AG10803 (cell line): ENCODE measurements around the gene DPH3.

Source experiments
- DNase-seq: peaks from one replicate; pipeline ENCODE4 v3.0.0; 2010; ENCODE audit warnings: low read depth
- H3K4me3 ChIP-seq: 2 replicates; pipeline ENCODE4 v1.5.1; 2011; ENCODE audit warnings: mild to moderate bottlenecking, low read length, control low read depth
- CTCF ChIP-seq: conservative IDR thresholded peaks from 2 replicates; pipeline ENCODE4 v1.5.1; 2011; ENCODE audit warnings: mild to moderate bottlenecking, low read length, control low read depth, inconsistent platforms

The DPH3 gene

GRCh38 chr3:16284633-16285032, 19.9 kb upstream of the DPH3 start:
- no peak for DNase-seq

GRCh38 chr3:16280671-16281070, 15.9 kb upstream of the DPH3 start:
- no peak for TF ChIP-seq CTCF
- no peak overlapping the region for H3K4me3 ChIP-seq
- DNase-seq: peak; percentile 68

More at GRCh38 chr3:16284633-16285032, 19.9 kb upstream of the DPH3 start:
- H3K4me3 ChIP-seq: no peak overlapping the region
- no peak for TF ChIP-seq CTCF

GRCh38 chr3:16279010-16279801, 14.5 kb upstream of the DPH3 start:
- H3K4me3 ChIP-seq: no peak overlapping the region
- DNase-seq: no peak
- no peak for TF ChIP-seq CTCF

- TF ChIP-seq CTCF: no peak
- no peak for DNase-seq
- H3K4me3 ChIP-seq: no peak overlapping the region
These were observed 12.7 kb upstream of the DPH3 start for GRCh38 chr3:16277471-16277870.

- no peak overlapping the region for H3K4me3 ChIP-seq
- no peak for DNase-seq
- TF ChIP-seq CTCF: no peak
These were observed 9.1 kb upstream of the DPH3 start for GRCh38 chr3:16273867-16274266.

GRCh38 chr3:16272588-16272987, 7.8 kb upstream of the DPH3 start:
- DNase-seq: no peak
- no peak overlapping the region for H3K4me3 ChIP-seq
- no peak for TF ChIP-seq CTCF

- DNase-seq: no peak
- TF ChIP-seq CTCF: no peak
- H3K4me3 ChIP-seq: no peak overlapping the region
These were observed 6.1 kb upstream of the DPH3 start for GRCh38 chr3:16270855-16271254.
